Astrocyte (in vitro differentiated cells and primary cell): ENCODE data around the gene STXBP3. TPM values are rescaled to one million over a fixed set of nuclear protein-coding genes. Genes with fewer than 3 reads are reported as not detected.

Experiments used
- DNase-seq: peaks from one replicate; pipeline ENCODE4 v3.0.0-alpha.2; 2010; ENCODE audit warnings: low read depth
- FAIRE-seq: peaks from 2 replicates; lab custom pipeline; 2011; peaks lifted over from hg19 to GRCh38; lab: Jason Lieb, UNC
- H2AFZ ChIP-seq: 2 replicates; pipeline ENCODE4 v1.6.0; 2012; ENCODE audit warnings: low read depth, low read length, inconsistent platforms
- H3K27ac ChIP-seq: 2 replicates; pipeline ENCODE4 v1.5.1; 2011; ENCODE audit warnings: low read depth, low read length, inconsistent platforms
- H3K27me3 ChIP-seq: 2 replicates; pipeline ENCODE4 v1.6.0; 2011; ENCODE audit warnings: low read length, inconsistent platforms; ENCODE audit not compliant: insufficient read depth
- H3K36me3 ChIP-seq: 2 replicates; pipeline ENCODE4 v1.5.1; 2011; ENCODE audit warnings: low read length, inconsistent platforms; ENCODE audit not compliant: insufficient read depth
- H3K4me1 ChIP-seq: 2 replicates; pipeline ENCODE4 v1.5.1; 2011; ENCODE audit warnings: low read length, inconsistent platforms; ENCODE audit not compliant: insufficient read depth
- H3K4me2 ChIP-seq: 2 replicates; pipeline ENCODE4 v1.6.0; 2012; ENCODE audit warnings: low read length, inconsistent platforms
- H3K4me3 ChIP-seq: 2 replicates; pipeline ENCODE4 v1.5.1; 2011; ENCODE audit warnings: low read depth, mild to moderate bottlenecking, low read length, inconsistent platforms; ENCODE audit not compliant: insufficient read depth
- H3K79me2 ChIP-seq: 2 replicates; pipeline ENCODE4 v1.6.0; 2012; ENCODE audit warnings: mild to moderate bottlenecking, low read length, inconsistent platforms; ENCODE audit not compliant: insufficient read depth
- H3K9ac ChIP-seq: 2 replicates; pipeline ENCODE4 v1.6.0; 2012; ENCODE audit warnings: mild to moderate bottlenecking, low read length, inconsistent platforms
- H3K9me3 ChIP-seq: 2 replicates; pipeline ENCODE4 v1.5.1; 2012; ENCODE audit warnings: low read depth, mild to moderate bottlenecking, low read length, inconsistent platforms; ENCODE audit not compliant: insufficient read depth
- H4K20me1 ChIP-seq: 2 replicates; pipeline ENCODE4 v1.6.0; 2012; ENCODE audit warnings: low read length, inconsistent platforms; ENCODE audit not compliant: insufficient read depth
- H3K27ac Mint-ChIP-seq: one replicate; pipeline ENCODE4 v1.8.0; 2021; ENCODE audit warnings: mild to moderate bottlenecking, mixed read lengths; ENCODE audit not compliant: unreplicated experiment
- H3K27me3 Mint-ChIP-seq: one replicate; pipeline ENCODE4 v1.8.0; 2021; ENCODE audit warnings: low read depth, mixed read lengths; ENCODE audit not compliant: unreplicated experiment
- H3K36me3 Mint-ChIP-seq: one replicate; pipeline ENCODE4 v1.8.0; 2021; ENCODE audit warnings: low read depth, mixed read lengths; ENCODE audit not compliant: unreplicated experiment
- H3K4me1 Mint-ChIP-seq: one replicate; pipeline ENCODE4 v1.8.0; 2021; ENCODE audit warnings: low read depth, mixed read lengths; ENCODE audit not compliant: unreplicated experiment
- H3K4me3 Mint-ChIP-seq: one replicate; pipeline ENCODE4 v1.8.0; 2021; ENCODE audit warnings: mild to moderate bottlenecking, moderate library complexity, mixed read lengths; ENCODE audit not compliant: unreplicated experiment
- H3K9me3 Mint-ChIP-seq: one replicate; pipeline ENCODE4 v1.8.0; 2021; ENCODE audit warnings: mild to moderate bottlenecking, mixed read lengths; ENCODE audit not compliant: unreplicated experiment
- CTCF ChIP-seq: IDR thresholded peaks from 2 replicates; pipeline ENCODE4 v1.5.1; 2011; ENCODE audit warnings: low read depth, mild to moderate bottlenecking, inconsistent platforms, low read length, moderate library complexity; ENCODE audit not compliant: insufficient read depth
- EZH2 ChIP-seq: IDR thresholded peaks from 2 replicates; pipeline ENCODE4 v1.6.1; 2012; ENCODE audit warnings: mild to moderate bottlenecking, low read length, inconsistent platforms; ENCODE audit not compliant: insufficient read depth
- total RNA-seq: library from RNA; stranded (reverse); gene quantifications from 2 replicates; pipeline ENCODE4 v1.2.1, GENCODE V29; 2021

STXBP3 gene
- total RNA-seq, 1 donor from 2014 or later = 48.5 TPM

DNA sequence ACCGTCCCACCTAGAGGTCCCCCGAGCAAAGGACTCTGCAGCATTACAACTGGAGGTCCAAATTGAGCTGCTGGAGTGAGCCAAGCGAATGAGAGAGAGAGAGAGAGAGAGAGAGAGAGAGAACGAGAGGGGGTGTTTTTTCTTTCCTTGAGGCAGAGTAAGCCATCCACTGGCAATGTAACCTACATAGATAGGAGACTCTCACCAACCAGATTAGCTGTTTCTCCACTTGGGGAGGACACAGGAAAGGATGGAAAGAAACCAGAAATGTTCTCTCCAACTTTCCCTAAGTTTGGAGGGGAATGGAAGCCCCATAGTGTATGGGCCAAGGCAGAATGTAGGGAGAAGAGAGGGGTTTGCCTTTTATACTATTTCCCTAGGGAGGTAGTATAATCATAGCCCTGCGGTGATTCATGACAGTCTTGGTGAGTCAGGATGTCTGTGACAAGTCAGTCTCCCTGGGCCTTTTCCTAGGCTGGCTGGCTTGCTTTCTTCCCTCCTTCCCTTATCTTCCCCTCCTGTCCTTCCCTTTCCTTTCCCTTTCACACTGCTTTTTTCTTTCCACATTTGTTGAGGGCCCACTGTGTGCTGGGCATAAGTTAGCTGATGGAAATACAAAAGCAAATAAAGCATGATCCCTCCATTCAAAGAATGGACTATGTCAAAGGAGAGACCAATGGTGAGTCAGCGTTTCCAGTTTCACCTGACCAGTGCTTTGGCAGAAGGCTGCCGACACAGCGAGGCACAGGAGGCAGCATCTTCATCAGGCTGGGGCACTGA, 26.6 kb upstream of the STXBP3 start:
- Mint-ChIP-seq H3K9me3 (no peaks in the 10 kb centered on the region), H3K27me3 (no peaks in the 10 kb centered on the region), H3K4me3 (no peak overlapping the region), H3K27ac (peak overlapping the region; percentile 99), H3K36me3 (no peaks in the 10 kb centered on the region), H3K4me1 (peaks cover 43% of the 10 kb centered on the region)
- Histone ChIP-seq H2AFZ (peak overlapping the region; percentile 49), H3K4me3 (peak overlapping the region; percentile 18), H3K9ac (peak overlapping the region; percentile 58), H3K36me3 (no peaks in the 10 kb centered on the region), H4K20me1 (no peaks in the 10 kb centered on the region), H3K4me2 (peak overlapping the region; percentile 81), H3K27me3 (no peaks in the 10 kb centered on the region), H3K9me3 (no peaks in the 10 kb centered on the region), H3K27ac (peak overlapping the region; percentile 85), H3K79me2 (no peaks in the 10 kb centered on the region), H3K4me1 (peaks cover 28% of the 10 kb centered on the region)
- FAIRE-seq (peak; percentile 37), DNase-seq (peak; percentile 87)
- TF ChIP-seq EZH2 (no peak), CTCF (no peak)

DNA sequence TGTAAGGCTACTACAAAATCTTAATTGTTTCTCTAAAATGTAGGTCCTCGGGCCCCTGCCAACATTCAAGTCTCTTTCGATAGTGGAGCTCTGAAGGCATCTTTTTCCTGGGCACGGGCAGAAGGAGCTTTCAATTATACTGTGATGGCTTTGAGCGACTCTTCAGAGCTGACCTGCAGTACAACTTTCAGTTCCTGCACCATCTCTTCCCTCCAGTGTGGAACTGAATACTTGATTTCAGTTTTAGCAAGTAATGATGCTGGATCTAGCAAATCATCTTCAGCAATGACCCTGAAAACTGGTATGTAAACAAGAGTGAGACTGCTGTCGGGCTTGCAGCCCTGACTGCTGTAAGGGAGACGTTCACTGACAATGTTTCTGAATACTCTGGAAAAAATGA, 24.2 kb upstream of the STXBP3 start:
- no peaks in the 10 kb centered on the region for H4K20me1 ChIP-seq
- H3K9me3 ChIP-seq = no peaks in the 10 kb centered on the region
- FAIRE-seq = no peak
- peaks cover 23% of the 10 kb centered on the region for H3K4me1 Mint-ChIP-seq
- no peak overlapping the region for H3K4me2 ChIP-seq
- H3K4me1 ChIP-seq = peaks cover 23% of the 10 kb centered on the region
- DNase-seq = no peak
- no peak overlapping the region for H3K9ac ChIP-seq
- peak overlapping the region; percentile 2 for H3K4me3 Mint-ChIP-seq
- H3K27me3 Mint-ChIP-seq = no peaks in the 10 kb centered on the region
- no peaks in the 10 kb centered on the region for H3K79me2 ChIP-seq
- no peaks in the 10 kb centered on the region for H3K27me3 ChIP-seq
- H3K4me3 ChIP-seq = no peak overlapping the region
- no peaks in the 10 kb centered on the region for H3K36me3 ChIP-seq
- no peaks in the 10 kb centered on the region for H3K9me3 Mint-ChIP-seq
- no peaks in the 10 kb centered on the region for H3K36me3 Mint-ChIP-seq
- TF ChIP-seq EZH2 = no peak
- TF ChIP-seq CTCF = no peak
- no peak overlapping the region for H2AFZ ChIP-seq
- no peak overlapping the region for H3K27ac ChIP-seq
- H3K27ac Mint-ChIP-seq = no peak overlapping the region

- no peak overlapping the region for H3K9ac ChIP-seq
- DNase-seq (no peak), FAIRE-seq (no peak)
- H3K27me3 Mint-ChIP-seq = no peaks in the 10 kb centered on the region
- no peaks in the 10 kb centered on the region for H3K79me2 ChIP-seq
- H4K20me1 ChIP-seq = no peaks in the 10 kb centered on the region
- no peak overlapping the region for H3K27ac ChIP-seq
- TF ChIP-seq CTCF (no peak), EZH2 (no peak)
- peaks cover 1% of the 10 kb centered on the region for H3K4me1 ChIP-seq
- peaks cover 5% of the 10 kb centered on the region for H3K4me1 Mint-ChIP-seq
- no peaks in the 10 kb centered on the region for H3K27me3 ChIP-seq
- no peaks in the 10 kb centered on the region for H3K9me3 ChIP-seq
- H3K9me3 Mint-ChIP-seq = no peaks in the 10 kb centered on the region
- no peak overlapping the region for H2AFZ ChIP-seq
- no peak overlapping the region for H3K4me2 ChIP-seq
- H3K4me3 Mint-ChIP-seq = no peak overlapping the region
- no peak overlapping the region for H3K27ac Mint-ChIP-seq
- H3K36me3 ChIP-seq = no peaks in the 10 kb centered on the region
- H3K4me3 ChIP-seq = no peak overlapping the region
- no peaks in the 10 kb centered on the region for H3K36me3 Mint-ChIP-seq
Observed at GRCh38 chr1:108725906-108726305, 20.6 kb upstream of the STXBP3 start.
